HepG2 (cell line): Measurements from ENCODE around the gene MARS1. TPM values are rescaled to one million over a fixed set of nuclear protein-coding genes. Genes with fewer than 3 reads are reported as not detected.

Source experiments
- ARHGAP35 ChIP-seq: sonication (generic); formaldehyde crosslinking; IDR thresholded peaks from 2 replicates; pipeline ENCODE4 v1.9.0; 2022; ENCODE audit warnings: mild to moderate bottlenecking, inconsistent platforms, moderate library complexity, missing genetic modification reagents, borderline replicate concordance
- CENPT ChIP-seq: sonication (generic); formaldehyde crosslinking; IDR thresholded peaks from 2 replicates; pipeline ENCODE4 v1.8.0; 2022; ENCODE audit warnings: low read depth, mild to moderate bottlenecking, moderate library complexity, missing genetic modification reagents
- EP300 ChIP-seq, 3 experiments: sonication (generic) in 1 of 3; formaldehyde crosslinking in 1 of 3; IDR thresholded peaks; 2 replicates each; pipeline versions ENCODE4 v1.5.1 to v1.6.1; 2011 to 2020; ENCODE audit warnings: low read depth in 2 of 3, low read length in 2 of 3, borderline replicate concordance in 1 of 3, improper control_type of control experiment in 1 of 3, mild to moderate bottlenecking in 1 of 3, missing genetic modification reagents in 1 of 3, moderate library complexity in 1 of 3
- ESRRA ChIP-seq: sonication (generic); formaldehyde crosslinking; IDR thresholded peaks from 2 replicates; pipeline ENCODE4 v1.5.1; 2020; ENCODE audit warnings: mild to moderate bottlenecking, low read depth, missing genetic modification reagents
- FLYWCH1 ChIP-seq: sonication (generic); formaldehyde crosslinking; IDR thresholded peaks from 2 replicates; pipeline ENCODE4 v1.8.1; 2023; ENCODE audit warnings: mild to moderate bottlenecking, missing genetic modification reagents
- HDAC6 ChIP-seq: fragments of 200-600 bp; sonication (generic); IDR thresholded peaks from 2 replicates; pipeline ENCODE4 v1.7.0; 2017; ENCODE audit warnings: mild to moderate bottlenecking, antibody characterized with exemption, low read length, low read depth
- HNF4G ChIP-seq, 2 experiments: sonication (generic) in 1 of 2; formaldehyde crosslinking in 1 of 2; IDR thresholded peaks; 2 replicates each; pipeline versions ENCODE4 v1.4.0 to v1.6.1; 2011 to 2020; ENCODE audit warnings: borderline replicate concordance in 2 of 2, low read depth in 2 of 2, mild to moderate bottlenecking in 2 of 2, low read length in 1 of 2, missing genetic modification reagents in 1 of 2, moderate library complexity in 1 of 2
- HNRNPUL1 ChIP-seq: fragments of 200-400 bp; formaldehyde crosslinking; IDR thresholded peaks from 2 replicates; pipeline ENCODE4 v1.6.1; 2017; ENCODE audit warnings: low read depth, mild to moderate bottlenecking, low read length, moderate library complexity
- HOXA7 ChIP-seq: sonication (generic); formaldehyde crosslinking; IDR thresholded peaks from 2 replicates; pipeline ENCODE4 v1.8.1; 2022; ENCODE audit warnings: mild to moderate bottlenecking, missing genetic modification reagents, moderate library complexity
- IKZF1 ChIP-seq: fragments of 450-650 bp; IDR thresholded peaks from 2 replicates; pipeline ENCODE4 v1.7.1; 2016
- MTF2 ChIP-seq: sonication (generic); formaldehyde crosslinking; IDR thresholded peaks from 2 replicates; pipeline ENCODE4 v1.5.0; 2020; ENCODE audit warnings: missing genetic modification reagents, borderline replicate concordance
- NONO ChIP-seq, 2 experiments: fragments of 450-650 bp in 1 of 2; sonication (generic) in 1 of 2; formaldehyde crosslinking in 1 of 2; IDR thresholded peaks in 1 of 2; conservative IDR thresholded peaks in 1 of 2; 2 replicates each; pipeline versions ENCODE4 v1.6.1 to v1.8.0; 2017 to 2022; ENCODE audit warnings: mild to moderate bottlenecking in 1 of 2, missing genetic modification reagents in 1 of 2, moderate library complexity in 1 of 2
- PPARG ChIP-seq: conservative IDR thresholded peaks from 2 replicates; pipeline ENCODE4 v1.6.1; 2016; ENCODE audit warnings: missing biosample characterization, missing genetic modification reagents
- SRF ChIP-seq: IDR thresholded peaks from 2 replicates; pipeline ENCODE4 v1.6.1; 2011; ENCODE audit warnings: mild to moderate bottlenecking, low read depth, low read length, moderate library complexity
- TP53 ChIP-seq: sonication (generic); formaldehyde crosslinking; conservative IDR thresholded peaks from 2 replicates; pipeline ENCODE4 v1.4.0; 2020; ENCODE audit warnings: missing genetic modification reagents
- TSC22D2 ChIP-seq: sonication (generic); formaldehyde crosslinking; IDR thresholded peaks from 2 replicates; pipeline ENCODE4 v1.5.1; 2020; ENCODE audit warnings: missing genetic modification reagents, mild to moderate bottlenecking, borderline replicate concordance
- XBP1 ChIP-seq: sonication (generic); formaldehyde crosslinking; IDR thresholded peaks from 2 replicates; pipeline ENCODE4 v1.5.0; 2020; ENCODE audit warnings: missing genetic modification reagents
- ZMAT5 ChIP-seq: sonication (generic); formaldehyde crosslinking; IDR thresholded peaks from 2 replicates; pipeline ENCODE4 v1.5.0; 2020; ENCODE audit warnings: mild to moderate bottlenecking, low read depth, missing genetic modification reagents, borderline replicate concordance
- ZNF431 ChIP-seq: sonication (generic); formaldehyde crosslinking; IDR thresholded peaks from 2 replicates; pipeline ENCODE4 v1.9.0; 2022; ENCODE audit warnings: missing genetic modification reagents, low read depth, mild to moderate bottlenecking, borderline replicate concordance
- ZNF556 ChIP-seq: sonication (generic); formaldehyde crosslinking; IDR thresholded peaks from 2 replicates; pipeline ENCODE4 v1.4.0; 2020; ENCODE audit warnings: mild to moderate bottlenecking, missing genetic modification reagents, borderline replicate concordance
- ZNF576 ChIP-seq: sonication (generic); formaldehyde crosslinking; IDR thresholded peaks from 2 replicates; pipeline ENCODE4 v1.4.0; 2020; ENCODE audit warnings: mild to moderate bottlenecking, missing genetic modification reagents
- ZNF605 ChIP-seq: sonication (generic); formaldehyde crosslinking; IDR thresholded peaks from 2 replicates; pipeline ENCODE4 v1.8.0; 2022; ENCODE audit warnings: mild to moderate bottlenecking, missing genetic modification reagents
- ZNF619 ChIP-seq: sonication (generic); formaldehyde crosslinking; IDR thresholded peaks from 2 replicates; pipeline ENCODE4 v1.4.0; 2020; ENCODE audit warnings: mild to moderate bottlenecking, missing genetic modification reagents
- ZNF652 ChIP-seq: IDR thresholded peaks from 2 replicates; pipeline ENCODE4 v1.6.1; 2016; ENCODE audit warnings: low read depth, borderline replicate concordance
- ZNF709 ChIP-seq: sonication (generic); formaldehyde crosslinking; IDR thresholded peaks from 2 replicates; pipeline ENCODE4 v1.5.0; 2020; ENCODE audit warnings: mild to moderate bottlenecking, missing genetic modification reagents
- polyA plus RNA-seq, 8 experiments: library from polyadenylated mRNA; depleted of rRNA in 3 of 8; stranded (reverse) in 7 of 8; unstranded in 1 of 8; fragments of >200 nt; fragmentation: Illumina TruSeq in 4 of 8; extraction: Trizol in 4 of 8; gene quantifications; 2 replicates each; pipeline versions ENCODE4 v1.2.1 to v1.2.3, GENCODE V29; 2011 to 2016; ENCODE audit warnings: low read depth in 4 of 8, missing spikeins in 1 of 8, mixed read lengths in 1 of 8; ENCODE audit not compliant: insufficient read depth in 1 of 8
- total RNA-seq, 5 experiments: library from RNA; depleted of rRNA; stranded (reverse); fragments of >200 nt; fragmentation: Illumina TruSeq; extraction: Trizol; gene quantifications; 2 replicates each; pipeline ENCODE4 v1.2.3, GENCODE V29; 2016; ENCODE audit warnings: low read depth in 1 of 5
- TF ChIP-seq, protein P1 (sequence below): sonication (generic); formaldehyde crosslinking; IDR thresholded peaks from 2 replicates; pipeline ENCODE4 v1.8.1; 2022; ENCODE audit warnings: mild to moderate bottlenecking, missing genetic modification reagents
- TF ChIP-seq, protein P2 (sequence below): sonication (generic); formaldehyde crosslinking; IDR thresholded peaks from 2 replicates; pipeline ENCODE4 v1.4.0; 2020; ENCODE audit warnings: missing genetic modification reagents, borderline replicate concordance

The MARS1 gene
- total and polyA plus RNA-seq, 2 of the 13 experiments (the other 11 are each of a cell fraction or from before 2014, with no cell fraction given): 115 to 181 TPM

- TF ChIP-seq NONO (IDR thresholded peaks at IDR 0.05) (no peak), NONO (CRISPR knock-in tag; conservative IDR thresholded peaks at IDR 0.05) (0 out of 2 replicates have a peak, but pooled peaks have one; percentile 30), HNRNPUL1 (no peak), ZNF576 (CRISPR knock-in tag) (no peak), ZNF556 (CRISPR knock-in tag) (no peak), XBP1 (CRISPR knock-in tag) (no peak), CENPT (CRISPR knock-in tag) (no peak), IKZF1 (no peak), ZMAT5 (CRISPR knock-in tag) (no peak), FLYWCH1 (CRISPR knock-in tag) (no peak), PPARG (CRISPR knock-in tag) (no peak), ZNF431 (CRISPR knock-in tag) (no peak), HDAC6 (no peak), ZNF619 (0 out of 2 replicates have a peak, but pooled peaks have one; percentile 36), TSC22D2 (CRISPR knock-in tag) (0 out of 2 replicates have a peak, but pooled peaks have one; percentile 31), MTF2 (CRISPR knock-in tag) (no peak), ESRRA (CRISPR knock-in tag) (no peak), ZNF605 (0 out of 2 replicates have a peak, but pooled peaks have one; percentile 50), ZNF652 (CRISPR knock-in tag) (no peak), SRF (no peak), ZNF709 (CRISPR knock-in tag) (no peak), HOXA7 (CRISPR knock-in tag) (no peak), TP53 (no peak), EP300 (IDR thresholded peaks at IDR 0.05; ENCODE audit: low read depth in 2 of 2, low read length in 2 of 2) (peak in 1 of 2 experiments; percentile 5; a peak in 1 of 4 replicates), EP300 (CRISPR knock-in tag; IDR thresholded peaks at IDR 0.05; ENCODE audit: borderline replicate concordance) (0 out of 2 replicates have a peak, but pooled peaks have one; percentile 8), ARHGAP35 (CRISPR knock-in tag) (no peak), HNF4G (IDR thresholded peaks at IDR 0.05; ENCODE audit: borderline replicate concordance, low read depth, low read length) (peak; percentile 32; the same call in 1 of the 2 replicates), HNF4G (CRISPR knock-in tag; IDR thresholded peaks at IDR 0.05; ENCODE audit: borderline replicate concordance, low read depth) (0 out of 2 replicates have a peak, but pooled peaks have one; percentile 31)
- TF ChIP-seq, protein P1, sequence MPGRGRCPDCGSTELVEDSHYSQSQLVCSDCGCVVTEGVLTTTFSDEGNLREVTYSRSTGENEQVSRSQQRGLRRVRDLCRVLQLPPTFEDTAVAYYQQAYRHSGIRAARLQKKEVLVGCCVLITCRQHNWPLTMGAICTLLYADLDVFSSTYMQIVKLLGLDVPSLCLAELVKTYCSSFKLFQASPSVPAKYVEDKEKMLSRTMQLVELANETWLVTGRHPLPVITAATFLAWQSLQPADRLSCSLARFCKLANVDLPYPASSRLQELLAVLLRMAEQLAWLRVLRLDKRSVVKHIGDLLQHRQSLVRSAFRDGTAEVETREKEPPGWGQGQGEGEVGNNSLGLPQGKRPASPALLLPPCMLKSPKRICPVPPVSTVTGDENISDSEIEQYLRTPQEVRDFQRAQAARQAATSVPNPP (CRISPR knock-in tag): no peak
- TF ChIP-seq, protein P2, sequence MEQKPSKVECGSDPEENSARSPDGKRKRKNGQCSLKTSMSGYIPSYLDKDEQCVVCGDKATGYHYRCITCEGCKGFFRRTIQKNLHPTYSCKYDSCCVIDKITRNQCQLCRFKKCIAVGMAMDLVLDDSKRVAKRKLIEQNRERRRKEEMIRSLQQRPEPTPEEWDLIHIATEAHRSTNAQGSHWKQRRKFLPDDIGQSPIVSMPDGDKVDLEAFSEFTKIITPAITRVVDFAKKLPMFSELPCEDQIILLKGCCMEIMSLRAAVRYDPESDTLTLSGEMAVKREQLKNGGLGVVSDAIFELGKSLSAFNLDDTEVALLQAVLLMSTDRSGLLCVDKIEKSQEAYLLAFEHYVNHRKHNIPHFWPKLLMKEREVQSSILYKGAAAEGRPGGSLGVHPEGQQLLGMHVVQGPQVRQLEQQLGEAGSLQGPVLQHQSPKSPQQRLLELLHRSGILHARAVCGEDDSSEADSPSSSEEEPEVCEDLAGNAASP (CRISPR knock-in tag): peak; percentile 54; the same call in 1 of the 2 replicates
Observed at GRCh38 chr12:57452937-57453509, 34.8 kb upstream of the MARS1 start (continued).
